Endodermal cell (in vitro differentiated cells): ENCODE results near the gene HINT2. TPM values are rescaled to one million over a fixed set of nuclear protein-coding genes. Genes with fewer than 3 reads are reported as not detected.

Experiments used
- DNase-seq: peaks from one replicate; pipeline ENCODE4 v3.0.0-alpha.2; 2017
- H3K27ac ChIP-seq: 2 replicates; pipeline ENCODE4 v1.5.1; 2013; ENCODE audit warnings: mild to moderate bottlenecking, low read depth, low read length, moderate library complexity
- H3K27me3 ChIP-seq: 2 replicates; pipeline ENCODE4 v1.6.1; 2013; ENCODE audit warnings: mild to moderate bottlenecking, low read length, moderate library complexity; ENCODE audit not compliant: insufficient read depth, control insufficient read depth, poor library complexity, severe bottlenecking
- H3K36me3 ChIP-seq: 2 replicates; pipeline ENCODE4 v1.7.0; 2013; ENCODE audit warnings: mild to moderate bottlenecking, low read length, moderate library complexity; ENCODE audit not compliant: control insufficient read depth, insufficient read depth
- H3K4me1 ChIP-seq: one replicate; pipeline ENCODE4 v1.7.0; 2013; ENCODE audit warnings: low read length; ENCODE audit not compliant: control insufficient read depth, insufficient read depth
- H3K4me3 ChIP-seq: 2 replicates; pipeline ENCODE4 v1.5.1; 2013; ENCODE audit warnings: mild to moderate bottlenecking, low read length, moderate library complexity
- H3K9ac ChIP-seq: 2 replicates; pipeline ENCODE4 v1.6.1; 2013; ENCODE audit warnings: mild to moderate bottlenecking, low read length, moderate library complexity; ENCODE audit not compliant: poor library complexity, severe bottlenecking; ENCODE audit errors: extremely low read depth
- H3K9me3 ChIP-seq: 2 replicates; pipeline ENCODE4 v1.6.1; 2013; ENCODE audit warnings: mild to moderate bottlenecking, low read length, moderate library complexity; ENCODE audit not compliant: control insufficient read depth
- H3K27ac Mint-ChIP-seq: 2 replicates; pipeline ENCODE4 v1.8.0; 2020; ENCODE audit warnings: mixed read lengths
- H3K27me3 Mint-ChIP-seq: 2 replicates; pipeline ENCODE4 v1.8.0; 2021; ENCODE audit warnings: mild to moderate bottlenecking, mixed read lengths; ENCODE audit not compliant: insufficient read depth
- H3K36me3 Mint-ChIP-seq: 2 replicates; pipeline ENCODE4 v1.8.0; 2020; ENCODE audit warnings: low read depth, mixed read lengths
- H3K4me1 Mint-ChIP-seq: 2 replicates; pipeline ENCODE4 v1.8.0; 2020; ENCODE audit warnings: mixed read lengths
- H3K4me3 Mint-ChIP-seq: 2 replicates; pipeline ENCODE4 v1.8.0; 2020; ENCODE audit warnings: mild to moderate bottlenecking, moderate library complexity, mixed read lengths
- H3K9me3 Mint-ChIP-seq: 2 replicates; pipeline ENCODE4 v1.8.0; 2020; ENCODE audit warnings: mild to moderate bottlenecking, mixed read lengths
- CTCF ChIP-seq: fragments of 200-600 bp; sonication (generic); conservative IDR thresholded peaks from 2 replicates; pipeline ENCODE4 v1.5.0; 2021; ENCODE audit warnings: antibody characterized with exemption, mild to moderate bottlenecking
- WGBS, 2 experiments: methylation state at CpG; one replicate each; pipeline versions ENCODE4 v1.1.5 to v1.1.7; 2013; ENCODE audit warnings: missing lambda C conversion rate in 2 of 2, mixed read lengths in 1 of 2; ENCODE audit not compliant: insufficient coverage in 1 of 2, insufficient read length in 1 of 2; 5-methylcytosine and 5-hydroxymethylcytosine counted together
- total RNA-seq, 2 donors: library from RNA; stranded (reverse); fragmentation: NEBNext Ultra II Directional in 1 of 2; extraction: Animal tissue kit (Norgen Biotek cat#: 25700) in 1 of 2; gene quantifications; 2 replicates in 1 of 2; 3 replicates in 1 of 2; pipeline ENCODE4 v1.2.1, GENCODE V29; 2021

Gene HINT2
- total RNA-seq, 2 donors from 2014 or later = 34.3 to 48.6 TPM

- no peak for TF ChIP-seq CTCF
- Mint-ChIP-seq H3K4me1 (peaks cover 10% of the 10 kb centered on the region), H3K9me3 (no peaks in the 10 kb centered on the region), H3K27ac (no peak overlapping the region), H3K36me3 (no peaks in the 10 kb centered on the region), H3K4me3 (no peak overlapping the region), H3K27me3 (peaks cover 9% of the 10 kb centered on the region)
- H3K27me3 ChIP-seq = no peaks in the 10 kb centered on the region
- WGBS, 2 experiments = 86 to 92% methylated on average over 4 to 5 of the region's 5 CpGs
- H3K4me3 ChIP-seq = no peak overlapping the region
- DNase-seq = no peak
- no peak overlapping the region for H3K27ac ChIP-seq
- no peaks in the 10 kb centered on the region for H3K36me3 ChIP-seq
- no peak overlapping the region for H3K9ac ChIP-seq
- H3K9me3 ChIP-seq = no peaks in the 10 kb centered on the region
- H3K4me1 ChIP-seq = no peaks in the 10 kb centered on the region
Observed at GRCh38 chr9:35832814-35833213, 18.0 kb upstream of the HINT2 start.

DNA sequence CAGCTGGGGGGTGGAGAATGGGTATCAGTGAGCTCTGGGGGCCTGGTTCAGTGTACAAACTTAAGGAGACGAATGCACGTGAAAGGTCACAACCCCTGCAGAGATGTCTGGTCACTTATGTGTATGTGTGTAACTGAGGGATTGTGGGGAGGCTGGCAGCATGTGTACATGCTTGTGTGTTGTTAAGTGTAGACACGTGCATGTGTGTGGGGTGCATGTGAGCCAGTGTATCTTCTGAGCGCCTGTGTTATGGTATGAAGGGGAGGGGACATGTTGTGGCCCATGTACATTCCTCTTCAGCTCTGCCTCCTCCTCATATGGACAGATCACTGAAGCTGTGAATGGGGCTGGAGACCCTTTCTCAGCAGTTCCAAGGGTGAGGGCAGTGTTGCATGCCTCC, 16.2 kb upstream of the HINT2 start:
- no peaks in the 10 kb centered on the region for H3K9me3 Mint-ChIP-seq
- H3K4me1 ChIP-seq = no peaks in the 10 kb centered on the region
- H3K27ac Mint-ChIP-seq = no peak overlapping the region
- H3K9me3 ChIP-seq = no peaks in the 10 kb centered on the region
- H3K27me3 ChIP-seq = no peaks in the 10 kb centered on the region
- no peak overlapping the region for H3K27ac ChIP-seq
- no peak overlapping the region for H3K9ac ChIP-seq
- no peaks in the 10 kb centered on the region for H3K36me3 Mint-ChIP-seq
- no peak overlapping the region for H3K4me3 Mint-ChIP-seq
- no peaks in the 10 kb centered on the region for H3K36me3 ChIP-seq
- no peak for TF ChIP-seq CTCF
- peaks cover 12% of the 10 kb centered on the region for H3K4me1 Mint-ChIP-seq
- WGBS, 2 experiments = 86 to 97% methylated on average over 3 to 4 of the region's 4 CpGs
- DNase-seq = no peak
- peaks cover 8% of the 10 kb centered on the region for H3K27me3 Mint-ChIP-seq
- no peak overlapping the region for H3K4me3 ChIP-seq

DNA sequence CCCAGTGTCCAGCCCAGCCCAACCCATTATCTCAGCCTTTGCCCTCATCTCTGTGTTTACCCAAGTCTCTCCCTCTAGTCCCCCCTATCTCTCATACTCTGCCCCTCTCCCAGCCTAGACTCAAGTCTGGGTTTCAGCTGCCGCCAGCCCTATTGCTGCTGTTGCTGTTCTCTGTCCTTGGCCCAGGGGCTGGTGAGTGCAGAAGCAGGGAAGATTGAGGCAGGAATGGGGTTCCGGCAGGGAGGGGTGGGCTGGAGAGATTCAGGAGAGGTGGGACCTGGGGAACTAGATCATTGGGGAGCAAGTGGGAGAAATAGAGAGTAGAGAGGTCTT, 14.9 kb upstream of the HINT2 start:
- no peaks in the 10 kb centered on the region for H3K36me3 ChIP-seq
- H3K4me1 Mint-ChIP-seq = peaks cover 13% of the 10 kb centered on the region
- H3K27ac Mint-ChIP-seq = peak overlapping the region; percentile 10
- no peak for TF ChIP-seq CTCF
- no peaks in the 10 kb centered on the region for H3K36me3 Mint-ChIP-seq
- H3K4me1 ChIP-seq = no peaks in the 10 kb centered on the region
- peak overlapping the region; percentile 83 for H3K4me3 ChIP-seq
- DNase-seq = no peak
- 72% methylated on average over 2 of the region's 2 CpGs; no CpG with 5 or more reads in 1 of the 2 experiments for WGBS, 2 experiments
- H3K27me3 ChIP-seq = no peaks in the 10 kb centered on the region
- peak overlapping the region; percentile 33 for H3K9ac ChIP-seq
- H3K27ac ChIP-seq = no peak overlapping the region
- no peaks in the 10 kb centered on the region for H3K9me3 Mint-ChIP-seq
- H3K27me3 Mint-ChIP-seq = peaks cover 8% of the 10 kb centered on the region
- H3K4me3 Mint-ChIP-seq = peak overlapping the region; percentile 75
- H3K9me3 ChIP-seq = no peaks in the 10 kb centered on the region
